Left renal pelvis (tissue), 4 donors: ENCODE measurements around the gene OPTC. TPM values are rescaled to one million over a fixed set of nuclear protein-coding genes. Genes with fewer than 3 reads are reported as not detected.

Experiments used
- DNase-seq, 4 donors: peaks; one replicate each; pipeline ENCODE4 v3.0.0-alpha.2; 2013; ENCODE audit warnings: low read depth in 4 of 4, low spot score in 3 of 4
- polyA plus RNA-seq, 4 donors: library from polyadenylated mRNA; unstranded; fragments of 120-200 nt; gene quantifications; one replicate each; pipeline ENCODE4 v1.2.1, GENCODE V29; 2013; ENCODE audit not compliant: insufficient read length in 4 of 4

OPTC gene
- polyA plus RNA-seq, 4 donors, result 0.11 TPM; not detected in 3

DNA sequence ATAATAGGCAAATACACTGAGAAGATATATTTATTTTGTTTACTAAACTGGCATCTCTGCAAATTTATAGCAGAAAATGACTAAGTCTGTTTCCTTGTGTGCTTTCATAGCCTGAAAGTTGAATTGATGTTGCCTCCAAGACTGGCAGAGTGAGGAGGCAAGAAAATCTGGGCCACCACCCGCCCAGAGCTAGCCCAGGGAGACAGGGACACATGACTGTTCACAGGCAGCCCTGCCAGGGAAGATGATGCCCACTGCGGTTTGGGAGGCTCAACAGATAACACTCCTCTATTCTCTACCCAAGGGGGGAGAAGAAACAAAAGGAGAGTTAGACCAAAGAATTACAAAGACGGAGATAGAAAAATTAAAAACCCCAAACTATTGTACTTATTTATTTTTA, 37.1 kb downstream of the OPTC start:
- no peak for DNase-seq

DNA sequence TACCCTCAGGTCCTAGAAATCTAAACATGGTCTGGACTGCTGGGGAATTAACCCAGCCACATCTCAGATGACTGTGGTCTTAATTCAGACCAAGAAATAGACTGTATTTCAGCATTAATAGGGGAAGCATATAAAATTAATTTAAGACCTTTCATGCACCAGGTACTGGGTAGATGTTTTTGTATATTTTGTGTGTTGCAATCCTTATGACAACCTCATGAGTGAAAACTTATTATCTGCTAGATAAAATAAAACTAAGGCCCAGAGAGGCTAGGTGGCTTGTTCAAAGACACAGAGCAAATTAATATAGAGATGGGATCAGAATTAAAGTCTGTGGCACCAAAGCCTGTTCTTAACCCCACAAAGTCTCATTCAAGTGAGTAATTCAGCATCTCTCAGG, 40.1 kb downstream of the OPTC start:
- no peak for DNase-seq

DNA sequence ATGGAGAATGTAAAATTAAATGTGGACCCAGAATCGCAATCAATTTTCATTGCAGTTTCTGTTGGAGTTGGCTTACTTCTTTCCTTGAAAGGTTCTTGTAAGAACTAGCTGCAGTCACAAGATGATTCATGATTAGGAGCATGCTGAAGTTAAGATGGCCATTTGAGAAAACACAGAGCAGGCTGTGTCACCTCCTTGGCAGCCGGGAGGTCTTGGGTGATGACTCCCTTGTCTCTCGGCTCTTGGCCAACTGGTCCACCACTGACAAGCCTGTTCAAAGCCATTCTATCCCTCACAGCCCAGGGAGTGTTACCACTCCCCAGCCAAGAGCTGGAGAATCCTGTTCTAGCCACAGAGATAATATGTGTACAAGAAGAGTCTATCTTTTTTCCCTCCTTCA, 40.6 kb downstream of the OPTC start:
- no peak for DNase-seq

DNA sequence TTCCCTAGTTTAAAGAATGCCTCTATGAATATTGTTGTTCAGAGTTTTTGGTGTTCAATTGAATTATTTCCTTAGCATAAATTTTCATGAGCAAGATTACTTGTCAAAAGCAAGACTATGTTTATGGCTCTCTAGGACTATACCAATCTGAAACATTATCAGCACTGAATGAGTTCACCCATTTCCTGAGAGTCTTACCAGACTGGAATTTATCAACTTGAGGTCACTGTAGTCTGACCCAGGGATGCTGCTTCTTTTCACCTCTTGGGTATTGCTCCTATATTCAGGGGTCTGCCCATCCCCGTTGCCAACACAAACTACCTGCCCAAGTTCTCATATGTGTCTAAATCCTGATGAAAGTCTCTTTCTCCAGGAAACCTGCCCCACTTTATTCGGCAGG, 42.6 kb downstream of the OPTC start:
- no peak for DNase-seq

DNA sequence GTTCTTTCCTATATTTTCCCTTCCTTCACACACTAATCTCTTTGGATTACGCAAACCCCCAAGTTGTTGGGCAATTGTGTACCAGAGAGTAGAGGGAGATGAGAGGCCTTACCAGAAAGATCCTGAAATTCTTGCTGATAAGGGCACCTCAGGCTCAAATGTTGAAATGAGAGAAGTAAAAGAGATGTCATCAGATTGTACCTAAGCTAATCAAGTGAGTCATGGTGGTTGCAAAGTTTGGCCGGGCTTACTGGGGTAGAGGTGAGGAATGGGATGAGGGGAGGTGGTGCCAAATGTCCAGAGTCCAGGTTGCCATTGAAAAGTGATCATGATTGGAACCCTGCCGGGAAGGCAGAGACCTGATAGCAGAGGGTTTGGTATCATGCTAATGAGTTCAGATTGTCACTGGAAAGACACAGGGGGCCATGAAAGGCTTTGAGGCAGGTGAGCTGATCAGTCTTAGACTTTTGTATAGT, 43.1 kb downstream of the OPTC start:
- DNase-seq, result no peak

DNA sequence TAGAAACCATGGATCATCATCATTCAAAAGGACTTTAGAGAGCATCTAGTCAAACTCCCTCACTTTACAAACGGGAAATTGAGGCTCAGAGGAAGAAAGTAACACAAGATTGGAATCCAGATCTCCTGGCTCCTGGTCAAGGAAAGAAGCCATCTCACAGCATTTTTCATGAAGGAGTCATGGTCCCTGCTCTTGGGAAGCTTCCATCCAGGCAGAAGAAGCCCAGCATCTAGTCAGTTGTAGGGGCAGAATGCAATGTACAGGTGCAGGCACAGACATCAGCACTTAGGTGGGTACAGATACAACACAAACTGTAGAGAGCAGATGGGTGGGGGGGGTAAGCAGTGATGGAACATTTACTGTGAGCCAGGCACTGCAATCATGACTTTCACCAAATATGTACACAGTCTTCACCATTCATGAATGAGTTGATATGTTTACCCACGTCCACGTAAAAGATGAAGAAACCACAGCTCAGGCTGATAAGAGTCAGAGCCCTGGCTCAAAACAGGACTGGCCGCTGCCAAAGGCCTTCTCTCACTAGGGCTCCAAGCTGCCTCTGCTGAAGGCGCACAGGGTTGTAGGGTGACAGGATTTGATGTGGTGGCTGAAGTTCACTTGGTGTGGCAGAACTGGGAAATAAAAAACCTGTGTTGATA, 44.0 kb downstream of the OPTC start:
- DNase-seq, result no peak

DNA sequence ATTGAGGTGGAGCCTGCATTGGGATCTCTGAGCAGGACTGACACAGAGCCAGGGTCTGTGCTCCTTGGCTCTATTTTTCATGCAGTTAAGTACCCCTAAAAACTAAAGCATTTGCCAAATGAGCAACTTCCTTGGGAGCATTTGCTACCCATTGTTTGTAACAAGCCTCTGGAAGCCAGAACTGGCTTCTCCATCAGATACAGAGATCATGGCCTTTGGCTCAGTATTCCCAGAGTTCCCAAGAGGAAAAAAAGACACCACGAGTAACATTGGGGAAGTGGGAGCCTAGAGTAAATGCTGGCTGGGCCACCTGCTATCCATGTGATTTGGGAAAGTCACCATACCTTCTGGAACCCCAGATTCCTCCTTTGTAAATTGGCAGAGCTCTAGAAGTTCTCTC, 44.8 kb downstream of the OPTC start:
- no peak for DNase-seq

DNA sequence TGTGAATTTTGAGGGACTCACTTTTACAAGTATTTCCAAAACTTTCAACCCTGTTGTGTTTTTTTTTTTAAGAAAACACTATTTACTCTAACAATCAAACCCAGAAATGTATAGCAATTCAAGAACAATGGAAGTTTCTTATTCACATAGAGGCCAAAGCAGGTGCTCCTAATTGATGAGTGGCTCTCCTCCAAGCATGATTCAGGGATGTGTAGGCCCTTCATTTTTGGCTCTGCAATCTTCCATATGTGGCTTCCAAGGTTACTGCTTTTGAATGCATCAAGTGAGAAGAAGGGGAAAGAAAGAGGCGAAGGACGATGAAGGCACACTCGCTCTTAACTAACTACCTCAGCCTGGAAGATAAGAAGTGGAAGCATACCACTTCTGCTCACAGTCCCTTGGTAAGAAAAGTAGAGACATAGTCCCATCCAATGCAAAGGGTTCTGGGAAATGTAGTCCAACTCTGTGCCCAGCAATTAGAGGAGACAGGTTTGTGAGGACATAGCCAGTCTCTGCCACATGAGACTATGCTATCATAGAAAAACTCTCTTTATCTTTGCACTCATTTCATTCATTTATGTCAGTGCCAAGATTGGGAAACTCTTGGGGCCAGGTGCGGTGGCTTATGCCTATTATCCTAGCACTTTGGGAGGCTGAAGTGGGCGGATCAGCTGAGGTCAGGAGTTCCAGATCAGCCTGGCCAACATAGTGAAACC, 46.0 kb downstream of the OPTC start:
- no peak for DNase-seq

DNA sequence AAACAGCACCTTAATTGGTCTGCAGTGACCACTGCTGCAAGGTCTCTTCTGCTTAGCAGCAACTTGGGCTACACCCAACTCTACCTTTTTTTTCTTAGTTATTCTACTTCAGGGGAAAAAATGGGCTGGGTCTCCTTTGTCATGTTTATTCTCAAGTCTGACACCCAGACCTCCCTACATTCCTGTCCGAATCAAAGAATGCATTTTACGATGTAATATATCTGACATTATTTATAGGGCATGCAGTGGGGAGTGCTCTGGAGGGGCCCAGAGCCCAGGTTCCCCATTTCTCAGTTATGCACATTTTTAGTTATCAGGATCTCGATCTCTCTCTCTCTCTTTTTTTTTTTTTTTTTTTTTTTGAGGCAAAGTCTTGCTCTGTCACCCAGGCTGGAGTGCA, 50.5 kb downstream of the OPTC start:
- DNase-seq, result no peak

DNA sequence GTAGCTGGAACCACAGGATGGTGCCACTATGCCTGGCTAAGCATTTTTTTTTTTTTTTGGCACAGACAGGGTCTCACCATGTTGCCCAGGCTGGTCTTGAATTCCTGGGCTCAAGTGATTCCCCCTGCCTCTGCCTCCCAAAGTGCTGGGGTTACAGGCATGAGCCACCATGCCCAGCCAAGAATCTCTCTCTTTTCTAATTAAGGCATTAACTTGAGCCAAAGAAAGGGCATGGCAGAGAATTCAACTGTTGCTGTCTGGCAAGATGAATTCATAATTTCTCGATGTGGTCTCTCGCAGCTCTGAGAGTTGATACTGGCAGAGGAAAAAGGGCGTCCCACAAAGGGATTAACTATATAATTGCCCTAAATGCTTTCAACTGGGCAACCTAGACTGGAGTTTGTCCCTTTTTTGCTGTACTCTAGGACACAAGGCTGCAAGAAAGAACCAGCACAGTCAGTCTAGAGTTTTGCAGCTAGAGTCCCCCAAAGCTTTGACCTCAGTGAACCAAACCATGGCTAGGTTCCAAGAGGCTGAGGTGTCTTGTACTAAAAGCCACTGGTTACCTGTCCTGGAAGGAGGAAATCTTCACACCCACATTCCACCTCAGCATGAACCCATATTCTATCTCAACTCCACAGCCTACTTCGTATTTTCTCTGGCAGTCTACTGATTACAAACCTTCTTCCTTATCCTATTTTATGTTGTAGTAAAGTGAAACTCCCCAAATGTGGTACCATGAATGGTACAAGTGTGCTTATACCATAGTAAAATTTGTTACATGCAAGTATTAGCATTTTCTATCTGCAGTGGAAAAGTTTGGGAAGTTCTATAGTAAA, 51.2 kb downstream of the OPTC start:
- DNase-seq, result no peak

DNA sequence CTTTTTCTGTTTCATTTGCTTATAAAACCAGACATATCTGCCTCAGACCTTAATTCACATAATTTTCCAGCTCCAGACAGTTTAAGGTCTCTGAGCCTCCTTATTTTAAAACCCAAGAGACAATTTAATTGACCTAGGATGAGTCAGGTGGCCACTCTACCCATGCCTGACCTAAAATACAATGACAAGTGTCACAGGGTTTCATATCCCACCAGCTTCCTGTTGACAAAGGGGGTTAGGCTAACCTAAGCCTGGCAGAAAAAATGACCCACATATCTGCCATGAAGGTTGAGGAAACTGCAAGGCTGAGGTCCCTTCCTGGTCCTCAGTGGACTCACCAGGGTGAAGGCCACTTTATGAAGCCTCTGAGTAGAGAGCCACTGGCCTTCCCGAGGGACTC, 52.3 kb downstream of the OPTC start:
- no peak for DNase-seq

DNA sequence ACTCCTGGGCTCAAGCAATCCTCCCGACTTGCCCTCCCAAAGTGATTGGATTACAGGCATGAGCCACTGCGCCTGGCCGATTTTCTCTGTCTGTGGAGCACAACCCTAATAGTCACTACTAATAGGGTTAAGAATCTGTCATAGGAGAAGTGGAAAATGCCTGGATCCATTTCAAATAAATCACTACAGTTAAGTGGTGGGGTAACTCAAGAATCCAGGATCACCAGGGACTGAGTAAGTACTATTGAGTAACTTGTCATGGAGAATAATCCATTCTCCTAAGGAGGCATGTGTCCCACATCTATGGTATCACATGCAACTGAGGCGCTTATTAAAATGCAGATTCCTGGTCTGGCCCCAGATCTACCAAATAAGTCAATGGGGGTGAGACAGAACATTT, 53.2 kb downstream of the OPTC start:
- no peak for DNase-seq

DNA sequence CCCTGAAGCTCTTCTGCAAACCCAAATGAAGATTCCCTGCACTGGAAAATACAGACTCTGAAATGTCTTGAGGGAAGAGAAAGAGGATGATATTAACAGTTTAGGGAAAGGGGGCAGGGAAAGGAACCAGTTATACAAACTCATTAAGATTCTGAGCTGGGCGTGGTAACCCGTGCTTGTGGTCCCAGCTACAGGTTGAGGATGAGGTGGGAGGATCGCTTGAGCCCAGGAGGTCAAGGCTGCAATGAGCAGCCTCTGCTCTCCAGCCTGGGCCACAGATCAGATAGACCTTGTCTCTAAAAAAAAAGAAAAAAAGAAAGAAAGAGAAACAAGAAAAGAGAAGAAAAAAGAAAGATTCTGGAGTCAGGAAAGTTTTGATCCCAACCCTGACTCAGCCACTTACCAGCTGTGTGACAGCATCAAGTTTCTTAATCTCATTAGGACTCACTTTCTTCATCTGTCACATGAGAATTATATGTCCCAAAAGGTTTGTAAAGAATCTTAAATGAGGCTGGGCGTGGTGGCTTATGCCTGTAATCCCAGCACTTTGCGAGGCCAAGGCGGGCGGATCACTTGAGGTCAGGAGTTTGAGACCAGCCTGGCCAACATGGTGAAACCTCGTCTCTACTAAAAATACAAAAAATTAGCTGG, 53.9 kb downstream of the OPTC start:
- no peak for DNase-seq

DNA sequence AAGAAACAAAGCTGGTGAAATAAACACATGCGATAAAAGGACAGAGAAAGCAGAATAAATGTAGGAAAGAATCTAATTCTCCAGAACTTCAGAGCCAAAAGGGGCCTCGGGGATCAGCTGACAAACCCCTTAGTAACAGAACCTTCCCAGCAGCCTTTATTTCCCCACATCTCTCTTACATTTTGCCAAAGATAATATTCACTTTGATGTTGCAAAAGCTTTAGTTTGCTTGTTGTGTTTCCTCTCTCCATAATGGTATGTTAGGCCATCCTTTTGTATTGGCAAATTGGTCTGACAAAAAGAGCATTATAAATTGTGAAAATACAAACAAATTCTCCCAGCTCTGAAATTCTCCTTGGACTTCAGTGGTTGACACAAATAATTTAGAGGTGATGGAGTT, 54.9 kb downstream of the OPTC start:
- no peak for DNase-seq

DNA sequence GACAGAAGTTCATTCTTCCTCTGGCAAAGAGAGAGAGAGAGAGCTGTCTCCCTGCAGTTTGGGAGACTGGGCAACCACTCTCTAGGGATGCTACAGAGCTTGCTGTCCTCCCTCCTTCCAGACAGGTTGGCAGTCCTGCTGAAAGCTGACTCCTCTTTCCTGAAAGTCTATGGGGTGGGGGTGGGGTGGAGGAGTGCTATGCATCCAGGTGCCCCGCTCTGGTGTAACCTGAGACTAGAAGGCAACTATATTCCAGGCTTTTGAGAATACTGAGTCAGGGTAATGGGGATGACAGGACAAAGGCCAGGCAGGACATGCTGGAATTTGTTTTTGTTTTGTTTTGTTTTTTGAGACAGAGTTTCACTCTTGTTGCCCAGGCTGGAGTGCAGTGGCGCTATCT, 55.4 kb downstream of the OPTC start:
- DNase-seq, result no peak

DNA sequence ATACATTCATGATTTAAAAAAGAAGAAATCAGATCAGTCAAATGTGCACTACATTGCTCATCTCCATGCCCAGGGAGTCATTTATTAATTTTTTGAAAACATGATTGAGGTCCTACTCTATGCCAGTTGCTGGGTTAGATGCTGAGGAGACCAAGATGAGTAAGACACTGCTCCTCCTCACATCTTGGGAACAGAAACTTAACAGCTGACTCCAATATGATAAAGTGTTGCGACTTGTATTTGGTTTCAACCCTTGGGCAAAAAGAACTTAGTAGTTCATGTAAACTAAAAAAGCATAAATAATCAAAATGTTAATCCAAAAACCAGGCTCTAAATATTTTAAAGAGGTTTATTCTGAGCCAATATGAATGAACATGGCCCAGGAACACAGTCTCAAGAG, 56.9 kb downstream of the OPTC start:
- DNase-seq, result no peak

DNA sequence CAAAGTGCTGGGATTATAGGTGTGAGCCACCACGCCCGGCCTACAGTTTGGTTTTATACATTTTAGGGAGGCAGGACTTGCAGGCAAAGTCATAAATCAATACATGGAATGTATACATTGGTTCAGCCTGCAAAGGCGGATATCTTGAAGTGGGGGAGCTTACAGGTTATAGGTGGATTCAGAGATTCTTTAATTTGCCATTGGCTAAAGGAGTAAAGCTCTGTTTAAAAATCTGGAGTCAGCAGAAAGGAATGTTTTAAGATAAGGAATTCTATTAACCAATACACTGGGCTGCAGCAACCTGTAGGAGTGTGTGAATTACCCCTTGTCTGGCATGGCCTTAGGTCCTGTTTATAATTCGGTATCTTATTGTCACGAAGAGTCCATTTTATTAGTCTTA, 57.6 kb downstream of the OPTC start:
- DNase-seq, result no peak

DNA sequence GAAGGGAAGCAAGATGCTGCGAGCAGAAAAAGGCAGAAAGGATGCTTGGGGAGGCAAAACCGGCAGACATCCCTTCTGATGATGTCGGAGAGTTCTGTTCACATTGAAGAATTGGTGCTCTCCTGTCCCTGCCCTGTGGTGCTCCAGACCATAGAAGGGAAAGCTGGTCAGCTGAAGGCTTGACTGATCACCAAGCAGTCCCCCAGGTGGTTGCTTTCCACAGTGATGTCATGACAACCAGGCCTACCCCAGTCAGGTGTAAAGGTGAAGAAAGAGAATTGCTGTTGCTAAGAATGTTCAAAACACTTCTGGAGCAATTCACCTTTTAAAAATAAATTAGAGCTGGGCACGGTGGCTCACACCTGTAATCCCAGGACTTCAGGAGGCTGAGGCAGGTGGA, 59.5 kb downstream of the OPTC start:
- DNase-seq, result no peak

DNA sequence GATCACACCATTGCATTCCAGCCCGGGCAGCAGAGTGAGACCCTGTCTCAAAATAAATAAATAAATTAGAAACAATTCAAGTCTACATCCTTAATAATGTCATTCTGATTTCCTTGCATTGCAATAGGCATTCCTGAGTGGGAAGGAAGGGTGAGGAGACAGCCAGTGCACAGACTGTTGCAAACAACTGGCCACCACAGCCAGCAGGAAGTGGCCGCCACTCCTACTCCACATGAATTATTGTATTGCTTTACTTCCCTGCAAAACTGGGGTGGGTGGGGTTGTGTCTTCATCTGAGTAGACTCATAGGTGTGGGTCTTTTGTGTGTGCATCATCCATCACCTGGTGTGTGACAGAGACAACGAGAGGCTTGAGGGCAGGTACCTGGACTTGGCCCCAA, 60.1 kb downstream of the OPTC start:
- no peak for DNase-seq

DNA sequence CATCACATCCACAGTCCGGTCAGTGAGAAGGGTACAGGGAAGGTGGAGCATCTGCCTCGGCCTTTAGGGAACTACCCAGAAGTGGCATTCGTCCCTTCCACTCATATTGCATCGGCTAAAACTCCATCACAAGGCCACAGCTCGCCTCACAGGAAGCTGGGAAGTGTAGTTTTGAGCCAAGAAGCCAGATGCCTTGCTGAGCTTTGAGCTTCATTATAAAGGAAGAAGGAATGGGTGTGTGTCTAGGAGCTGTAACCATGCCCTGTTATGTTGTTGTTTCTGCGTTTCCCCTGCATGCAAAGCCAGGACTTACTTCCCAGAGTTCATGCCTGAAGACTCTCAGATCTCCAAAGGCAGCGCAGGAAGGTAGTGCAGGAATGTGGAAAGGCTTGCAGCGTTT, 61.1 kb downstream of the OPTC start:
- DNase-seq, result no peak

DNA sequence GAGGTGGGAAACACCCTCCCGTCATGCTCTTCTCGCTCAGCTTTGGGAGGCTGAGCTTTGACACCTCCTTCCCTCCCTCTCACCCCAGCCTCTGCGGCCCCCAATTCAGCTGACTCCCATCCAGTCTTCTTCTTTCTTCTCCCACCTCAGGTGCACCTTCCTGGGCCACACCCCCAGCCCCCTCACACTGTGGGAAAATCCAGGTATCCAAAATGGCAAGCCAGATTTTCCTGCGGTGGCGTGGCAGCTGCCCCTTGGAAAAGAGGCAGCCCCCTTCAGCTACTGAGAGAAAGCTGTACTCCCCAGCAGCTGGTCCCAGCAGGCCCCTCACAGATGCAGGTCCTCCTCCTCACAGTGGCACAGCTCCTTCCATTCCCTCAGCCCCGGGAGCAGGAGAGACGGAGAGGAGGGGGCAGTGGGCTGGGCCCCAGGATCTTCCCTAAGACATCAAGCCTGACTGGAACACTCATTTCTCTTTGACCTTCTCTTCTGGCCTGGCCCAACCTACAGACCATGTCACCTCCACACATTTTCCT, 61.6 kb downstream of the OPTC start:
- DNase-seq, result no peak
